ENCODE data around the gene TNS1. TPM values are rescaled to one million over a fixed set of nuclear protein-coding genes. Genes with fewer than 3 reads are reported as not detected.

Gene TNS1
- total RNA-seq, 1 experiment from 2014 or later, result 3.4 TPM

- Histone ChIP-seq H2BK5ac (ENCODE audit: insufficient read length, low read length) (no peak overlapping the region), H2BK20ac (ENCODE audit: low read depth, low read length, poor library complexity, severe bottlenecking) (no peak overlapping the region), H3K27me3 (ENCODE audit: insufficient read depth, low read length) (no peaks in the 10 kb centered on the region), H3K9me3 (ENCODE audit: control insufficient read depth, low read depth, low read length) (peaks cover 8% of the 10 kb centered on the region), H3K4me1 (ENCODE audit: insufficient read depth, low read length) (no peaks in the 10 kb centered on the region; the same call in 1 of the 2 replicates), H4K20me1 (ENCODE audit: control insufficient read depth, insufficient read depth, insufficient read length) (no peaks in the 10 kb centered on the region), H3K23me2 (ENCODE audit: insufficient read length, low read depth, low read length, poor library complexity, severe bottlenecking) (no peaks in the 10 kb centered on the region), H3K27ac (ENCODE audit: insufficient read length, low read depth, low read length) (no peak overlapping the region), H3K18ac (ENCODE audit: insufficient read length, low read depth, low read length) (no peak overlapping the region), H3K56ac (ENCODE audit: insufficient read length, low read depth, low read length) (no peak overlapping the region), H2BK120ac (ENCODE audit: low read depth, low read length, poor library complexity, severe bottlenecking) (no peak overlapping the region), H4K5ac (ENCODE audit: insufficient read length, low read depth, low read length) (no peak overlapping the region), H3K9ac (ENCODE audit: extremely low read depth, insufficient read length, low read length) (no peak overlapping the region), H3K4ac (ENCODE audit: low read depth, low read length) (no peak overlapping the region), H2AFZ (ENCODE audit: low read length) (no peak overlapping the region), H3K4me2 (ENCODE audit: insufficient read depth, insufficient read length, low read length) (no peak overlapping the region), H2BK15ac (ENCODE audit: low read depth, low read length) (no peak overlapping the region), H3K79me2 (ENCODE audit: insufficient read depth, low read length) (no peaks in the 10 kb centered on the region), H2AK5ac (ENCODE audit: insufficient read length, low read length) (no peak overlapping the region), H3K23ac (ENCODE audit: insufficient read length, low read depth, low read length) (no peak overlapping the region), H4K8ac (replicated peaks; ENCODE audit: insufficient read length, low read depth, low read length) (no peak overlapping the region), H3K79me1 (ENCODE audit: insufficient read depth, low read depth, low read length, poor library complexity, severe bottlenecking) (no peaks in the 10 kb centered on the region), H3K14ac (ENCODE audit: insufficient read depth, low read length) (no peak overlapping the region; the same call in 1 of the 2 replicates), H3T11ph (ENCODE audit: low read length) (no peak overlapping the region), H4K91ac (ENCODE audit: insufficient read length, low read depth, low read length) (no peak overlapping the region), H2BK12ac (ENCODE audit: insufficient read length, low read depth, low read length) (no peak overlapping the region)
- Mint-ChIP-seq H3K4me3 (no peak overlapping the region), H3K27ac (no peak overlapping the region), H3K36me3 (ENCODE audit: insufficient read depth in 1 of 3, low read depth in 3 of 3) (no peaks in the 10 kb centered on the region; a peak in 1 of 7 replicates), H3K9me3 (no peaks in the 10 kb centered on the region), H3K27me3 (ENCODE audit: low read depth) (peaks cover 3% of the 10 kb centered on the region), H3K4me1 (peaks cover 3 to 5% of the 10 kb centered on the region in 2 experiments; a peak in 2 of 4 replicates)
- no peak for TF ChIP-seq CTCF (conservative IDR thresholded peaks at IDR 0.05)
- no CpG with 5 or more reads among the region's 9 CpGs for WGBS (ENCODE audit: extremely low coverage, insufficient read length, low lambda C conversion rate)
- DNase-seq, result no peak
Observed at GRCh38 chr2:217849154-217849975, 153.4 kb downstream of the TNS1 start.
